Cardiac muscle cell (in vitro differentiated cells and primary cell): ENCODE results near the gene ACTR10. TPM values are rescaled to one million over a fixed set of nuclear protein-coding genes. Genes with fewer than 3 reads are reported as not detected.

Source experiments
- DNase-seq, 2 donors: peaks; one replicate each; pipeline versions ENCODE4 v3.0.0 to v3.0.0-alpha.2; 2010 to 2017; ENCODE audit warnings: low read depth in 1 of 2, low spot score in 1 of 2
- H3K27ac ChIP-seq: fragments of 200-600 bp; sonication (generic); 2 replicates; pipeline ENCODE4 v1.5.1; 2016
- H3K27me3 ChIP-seq: fragments of 200-600 bp; sonication (generic); 2 replicates; pipeline ENCODE4 v1.6.0; 2016; ENCODE audit warnings: control low read depth
- H3K36me3 ChIP-seq: fragments of 200-600 bp; sonication (generic); 2 replicates; pipeline ENCODE4 v1.5.1; 2016; ENCODE audit warnings: control low read depth
- H3K4me1 ChIP-seq: fragments of 200-600 bp; sonication (generic); 2 replicates; pipeline ENCODE4 v1.8.1; 2017; ENCODE audit warnings: low read depth, mild to moderate bottlenecking, mixed run types
- H3K4me3 ChIP-seq: fragments of 200-600 bp; sonication (generic); 2 replicates; pipeline ENCODE4 v1.5.1; 2016; ENCODE audit warnings: mild to moderate bottlenecking
- H3K9me3 ChIP-seq: fragments of 200-600 bp; sonication (generic); 2 replicates; pipeline ENCODE4 v1.5.1; 2017; ENCODE audit warnings: low read depth, mild to moderate bottlenecking, control low read depth
- polyA plus RNA-seq: library from polyadenylated mRNA; unstranded; fragments of >200 nt; fragmentation: Nextera tagmentation; extraction: Ambion mirVana; gene quantifications from 2 replicates; pipeline ENCODE4 v1.2.1, GENCODE V29; 2016
- total RNA-seq: library from RNA; depleted of rRNA; stranded (reverse); fragments of >200 nt; gene quantifications from 2 replicates; pipeline ENCODE4 v1.2.3, GENCODE V29; 2016
- TF ChIP-seq, protein P1 (sequence below): IDR thresholded peaks from 2 replicates; pipeline ENCODE4 v1.5.1; 2012; ENCODE audit warnings: low read depth, mild to moderate bottlenecking, low read length

The ACTR10 gene
- total RNA-seq (90.8 and 101 TPM in 2 replicates), polyA plus RNA-seq (214 and 244 TPM in 2 replicates)

GRCh38 chr14:58199726-58200479, at the start of gene ACTR10:
ACTR10 (plus strand) TSS chr14:58200149; CDS start chr14:58200218, 69 bp downstream.
- H3K36me3 ChIP-seq = peaks cover 7% of the 10 kb centered on the region
- H3K4me1 ChIP-seq = peaks cover 7% of the 10 kb centered on the region
- peak within 1 kb of the TSS; percentile 96 for H3K27ac ChIP-seq
- no peaks in the 10 kb centered on the region for H3K27me3 ChIP-seq
- TF ChIP-seq, protein P1, sequence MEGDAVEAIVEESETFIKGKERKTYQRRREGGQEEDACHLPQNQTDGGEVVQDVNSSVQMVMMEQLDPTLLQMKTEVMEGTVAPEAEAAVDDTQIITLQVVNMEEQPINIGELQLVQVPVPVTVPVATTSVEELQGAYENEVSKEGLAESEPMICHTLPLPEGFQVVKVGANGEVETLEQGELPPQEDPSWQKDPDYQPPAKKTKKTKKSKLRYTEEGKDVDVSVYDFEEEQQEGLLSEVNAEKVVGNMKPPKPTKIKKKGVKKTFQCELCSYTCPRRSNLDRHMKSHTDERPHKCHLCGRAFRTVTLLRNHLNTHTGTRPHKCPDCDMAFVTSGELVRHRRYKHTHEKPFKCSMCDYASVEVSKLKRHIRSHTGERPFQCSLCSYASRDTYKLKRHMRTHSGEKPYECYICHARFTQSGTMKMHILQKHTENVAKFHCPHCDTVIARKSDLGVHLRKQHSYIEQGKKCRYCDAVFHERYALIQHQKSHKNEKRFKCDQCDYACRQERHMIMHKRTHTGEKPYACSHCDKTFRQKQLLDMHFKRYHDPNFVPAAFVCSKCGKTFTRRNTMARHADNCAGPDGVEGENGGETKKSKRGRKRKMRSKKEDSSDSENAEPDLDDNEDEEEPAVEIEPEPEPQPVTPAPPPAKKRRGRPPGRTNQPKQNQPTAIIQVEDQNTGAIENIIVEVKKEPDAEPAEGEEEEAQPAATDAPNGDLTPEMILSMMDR = no peak
- no peaks in the 10 kb centered on the region for H3K9me3 ChIP-seq
- H3K4me3 ChIP-seq = peak within 1 kb of the TSS; percentile 84
- DNase-seq = peak; percentile 83 to 92

DNA sequence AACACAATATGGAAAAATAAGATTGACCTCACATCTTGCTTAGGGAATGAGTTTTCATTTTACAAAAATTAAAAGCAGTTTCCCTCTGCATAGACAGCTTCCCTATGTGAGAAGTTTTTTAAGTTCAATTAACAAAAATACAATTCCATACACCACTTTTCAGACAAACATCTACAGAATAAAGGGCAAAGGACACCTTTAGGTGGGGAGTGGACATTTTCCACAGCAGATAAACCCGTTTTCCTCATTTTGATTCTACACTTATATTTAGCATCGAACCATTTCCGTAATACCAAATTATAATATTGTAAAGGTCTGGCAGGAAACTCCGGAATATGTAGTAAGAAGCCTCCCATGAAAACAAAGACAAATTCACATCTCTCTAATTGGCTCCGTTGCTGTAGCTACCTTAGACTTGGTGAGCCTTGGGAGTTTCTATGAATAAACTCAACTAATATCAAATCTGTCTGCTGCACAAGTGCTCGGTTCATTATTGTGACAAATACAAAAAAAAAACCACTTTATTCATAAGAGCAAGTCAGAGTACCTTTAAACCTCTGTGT, 49.6 kb upstream of the ACTR10 start:
- DNase-seq = no peak
- Histone ChIP-seq H3K9me3 (no peaks in the 10 kb centered on the region), H3K36me3 (no peaks in the 10 kb centered on the region), H3K27me3 (no peaks in the 10 kb centered on the region), H3K4me1 (peaks cover 20% of the 10 kb centered on the region), H3K27ac (no peak overlapping the region), H3K4me3 (peak overlapping the region; percentile 98)
- TF ChIP-seq, protein P1 = no peak

- peak; percentile 51 to 52 for DNase-seq
- H3K9me3 ChIP-seq = no peaks in the 10 kb centered on the region
- peak overlapping the region; percentile 77 for H3K27ac ChIP-seq
Measured at GRCh38 chr14:58151133-58152013, 48.6 kb upstream of the ACTR10 start.

GRCh38 chr14:58152014-58152857, 47.7 kb upstream of the ACTR10 start, which contains the start of gene ARMH4:
ARMH4 (minus strand) TSS chr14:58152213; CDS start chr14:58139358, 12,855 bp downstream.
- Histone ChIP-seq H3K27me3 (no peaks in the 10 kb centered on the region), H3K4me3 (peak within 1 kb of the TSS; percentile 98), H3K36me3 (no peaks in the 10 kb centered on the region), H3K27ac (peak within 1 kb of the TSS; percentile 77), H3K9me3 (no peaks in the 10 kb centered on the region), H3K4me1 (peaks cover 10% of the 10 kb centered on the region)
- TF ChIP-seq, protein P1 = no peak
- DNase-seq = peak; percentile 83 to 98

More at GRCh38 chr14:58151133-58152013, 48.6 kb upstream of the ACTR10 start:
- Histone ChIP-seq H3K4me3 (peak overlapping the region; percentile 98), H3K4me1 (peaks cover 12% of the 10 kb centered on the region), H3K36me3 (no peaks in the 10 kb centered on the region), H3K27me3 (no peaks in the 10 kb centered on the region)
- TF ChIP-seq, protein P1 = no peak
